ENCODE measurements around the gene JCAD. TPM values are rescaled to one million over a fixed set of nuclear protein-coding genes. Genes with fewer than 3 reads are reported as not detected.

Gene JCAD
- total RNA-seq, 1 experiment from 2014 or later, result 0.77 TPM

- no peak overlapping the region for H3K27ac ChIP-seq (ENCODE audit: insufficient read length, low read depth, low read length)
Observed at GRCh38 chr10:30018496-30018895, 40.9 kb downstream of the JCAD start.

More at GRCh38 chr10:30018496-30018895, 40.9 kb downstream of the JCAD start:
- no peak overlapping the region for H3K4ac ChIP-seq (ENCODE audit: low read depth, low read length)
- TF ChIP-seq CTCF (conservative IDR thresholded peaks at IDR 0.05), result no peak
- no peaks in the 10 kb centered on the region for H3K27me3 ChIP-seq (ENCODE audit: insufficient read depth, low read length)
- no peaks in the 10 kb centered on the region for H3K9me3 ChIP-seq (ENCODE audit: control insufficient read depth, low read depth, low read length)
- no peaks in the 10 kb centered on the region for H3K4me1 ChIP-seq (ENCODE audit: insufficient read depth, low read length)
- no peak overlapping the region for H3K18ac ChIP-seq (ENCODE audit: insufficient read length, low read depth, low read length)
- H2BK12ac ChIP-seq (ENCODE audit: insufficient read length, low read depth, low read length), result no peak overlapping the region
- Mint-ChIP-seq H3K4me1 (peaks cover 5 to 7% of the 10 kb centered on the region in 2 experiments; a peak in 3 of 4 replicates), H3K27ac (no peak overlapping the region), H3K27me3 (ENCODE audit: low read depth) (no peaks in the 10 kb centered on the region; the same call in 1 of the 2 replicates), H3K9me3 (no peaks in the 10 kb centered on the region), H3K4me3 (no peak overlapping the region), H3K36me3 (ENCODE audit: insufficient read depth in 1 of 3, low read depth in 3 of 3) (no peaks in the 10 kb centered on the region)
- no peak overlapping the region for H3T11ph ChIP-seq (ENCODE audit: low read length)
- no peak overlapping the region for H2AK5ac ChIP-seq (ENCODE audit: insufficient read length, low read length)
- H4K8ac ChIP-seq (replicated peaks; ENCODE audit: insufficient read length, low read depth, low read length), result no peak overlapping the region
- H2BK5ac ChIP-seq (ENCODE audit: insufficient read length, low read length), result no peak overlapping the region
- H2BK120ac ChIP-seq (ENCODE audit: low read depth, low read length, poor library complexity, severe bottlenecking), result no peak overlapping the region
- H3K79me1 ChIP-seq (ENCODE audit: insufficient read depth, low read depth, low read length, poor library complexity, severe bottlenecking), result no peaks in the 10 kb centered on the region
- H3K4me2 ChIP-seq (ENCODE audit: insufficient read depth, insufficient read length, low read length), result no peak overlapping the region
- H2AFZ ChIP-seq (ENCODE audit: low read length), result no peak overlapping the region
- no peak overlapping the region for H4K5ac ChIP-seq (ENCODE audit: insufficient read length, low read depth, low read length)
- no peak overlapping the region for H3K23ac ChIP-seq (ENCODE audit: insufficient read length, low read depth, low read length)
- no peak overlapping the region for H3K9ac ChIP-seq (ENCODE audit: extremely low read depth, insufficient read length, low read length)
- no peaks in the 10 kb centered on the region for H3K23me2 ChIP-seq (ENCODE audit: insufficient read length, low read depth, low read length, poor library complexity, severe bottlenecking)
- no peak overlapping the region for H3K56ac ChIP-seq (ENCODE audit: insufficient read length, low read depth, low read length)
- no CpG with 5 or more reads among the region's 6 CpGs for WGBS (ENCODE audit: extremely low coverage, insufficient read length, low lambda C conversion rate)
- DNase-seq, result no peak
- no peak overlapping the region for H3K14ac ChIP-seq (ENCODE audit: insufficient read depth, low read length)
- no peak overlapping the region for H2BK20ac ChIP-seq (ENCODE audit: low read depth, low read length, poor library complexity, severe bottlenecking)
- no peaks in the 10 kb centered on the region for H4K20me1 ChIP-seq (ENCODE audit: control insufficient read depth, insufficient read depth, insufficient read length)
- no peaks in the 10 kb centered on the region for H3K79me2 ChIP-seq (ENCODE audit: insufficient read depth, low read length)
- no peak overlapping the region for H4K91ac ChIP-seq (ENCODE audit: insufficient read length, low read depth, low read length)
- H2BK15ac ChIP-seq (ENCODE audit: low read depth, low read length), result no peak overlapping the region
